ENCODE measurements around the gene WWC2.
"Not testable (repeated sequence)": the region's sequence is repeated elsewhere in the genome, so short reads cannot be mapped to it uniquely, and the experiment has no call there.

WWC2 gene

DNA sequence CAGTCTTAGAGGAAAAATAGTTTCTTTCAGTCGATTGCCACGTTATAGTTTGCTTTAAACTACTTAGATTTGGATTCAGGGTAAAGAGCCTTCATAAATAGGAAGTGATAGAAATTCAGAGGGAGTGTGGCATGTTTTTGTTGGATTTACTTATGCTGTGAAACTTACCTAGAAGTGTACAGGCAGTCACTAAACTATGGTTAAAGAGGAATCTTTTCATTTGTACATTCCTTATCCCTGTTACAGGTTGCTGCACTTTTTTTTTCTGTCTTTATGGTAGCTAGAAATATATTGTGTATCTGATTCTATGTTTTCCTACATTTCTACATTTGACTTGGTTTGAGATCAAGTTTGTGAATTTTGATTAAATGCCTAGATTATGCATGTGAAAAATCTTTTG is 19.1 kb downstream of the WWC2 start:
- TF ChIP-seq POLR2A (IDR thresholded peaks at IDR 0.05; ENCODE audit: low read length) (no peak), GATA1 (IDR thresholded peaks at IDR 0.05; ENCODE audit: low read depth, low read length) (no peak)
- no peak for DNase-seq

DNA sequence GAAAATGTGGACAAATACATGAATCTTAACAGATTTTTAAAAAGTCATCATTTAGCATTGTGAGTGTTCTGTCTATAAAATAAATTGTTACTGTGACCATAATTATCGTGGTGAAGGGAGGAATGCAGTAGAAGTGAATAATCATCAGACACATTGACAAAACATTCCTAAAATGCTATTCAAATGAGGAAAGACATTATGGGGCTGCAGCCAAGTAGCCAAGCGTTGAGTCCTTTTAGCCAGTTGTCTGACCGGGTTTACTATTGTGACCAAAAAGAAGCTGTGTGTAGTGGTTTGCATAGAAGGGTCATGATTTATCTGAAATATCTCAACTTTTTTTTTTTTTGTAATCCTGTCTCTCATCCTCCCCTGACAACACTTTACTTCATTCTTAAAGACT is 19.5 kb downstream of the WWC2 start:
- DNase-seq, result no peak
- TF ChIP-seq GATA1 (IDR thresholded peaks at IDR 0.05; ENCODE audit: low read depth, low read length), result no peak
- TF ChIP-seq POLR2A (IDR thresholded peaks at IDR 0.05; ENCODE audit: low read length), result no peak

DNA sequence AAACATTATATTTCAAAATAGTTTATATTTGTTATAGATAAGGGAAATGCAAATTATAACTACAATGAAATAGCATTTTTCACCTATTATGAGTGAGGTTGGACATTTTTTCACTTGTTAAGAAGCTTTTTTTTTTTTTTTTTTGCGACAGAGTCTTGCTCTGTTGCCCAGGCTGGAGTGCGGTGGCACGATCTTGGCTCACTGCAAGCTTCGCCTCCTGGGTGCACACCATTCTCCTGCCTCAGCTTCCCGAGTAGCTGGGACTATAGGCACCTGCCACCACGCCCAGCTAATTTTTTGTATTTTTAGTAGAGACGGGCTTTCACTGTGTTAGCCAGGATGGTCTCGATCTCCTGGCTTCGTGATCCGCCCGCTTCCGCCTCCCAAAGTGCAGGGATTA is 22.6 kb downstream of the WWC2 start:
- not testable (repeated sequence) for DNase-seq

GRCh38 chr4:183124228-183124627 is 25.2 kb downstream of the WWC2 start:
- DNase-seq, result no peak
- TF ChIP-seq POLR2A (IDR thresholded peaks at IDR 0.05; ENCODE audit: low read length) (no peak), GATA1 (IDR thresholded peaks at IDR 0.05; ENCODE audit: low read depth, low read length) (no peak)

GRCh38 chr4:183124865-183125264 is 25.8 kb downstream of the WWC2 start:
- TF ChIP-seq POLR2A (IDR thresholded peaks at IDR 0.05; ENCODE audit: low read length) (no peak), GATA1 (IDR thresholded peaks at IDR 0.05; ENCODE audit: low read depth, low read length) (no peak)
- DNase-seq, result no peak

- TF ChIP-seq GATA1 (IDR thresholded peaks at IDR 0.05; ENCODE audit: low read depth, low read length) (no peak), POLR2A (IDR thresholded peaks at IDR 0.05; ENCODE audit: low read length) (no peak)
- DNase-seq, result peak in 1 of 2 experiments; percentile 20
These were observed 30.1 kb downstream of the WWC2 start for GRCh38 chr4:183129125-183129524.

DNA sequence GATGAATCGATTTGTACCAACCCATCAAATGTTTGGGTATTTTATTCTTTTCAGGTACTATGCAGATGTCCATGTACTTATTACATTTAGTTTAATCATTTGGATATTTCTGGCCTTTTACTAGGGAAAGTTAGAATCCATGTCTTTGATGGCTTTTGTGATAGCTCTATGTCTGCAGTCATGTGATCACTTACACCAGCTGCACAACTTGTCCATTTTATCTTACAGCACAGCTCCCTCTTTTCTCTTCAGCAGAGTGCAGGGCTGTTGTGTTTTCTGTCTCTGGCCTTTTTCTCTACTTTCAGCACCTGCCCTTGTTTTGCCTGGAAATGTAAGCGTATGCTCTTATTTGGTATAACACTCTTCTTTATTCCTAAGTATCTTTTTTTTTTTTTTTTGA is 30.6 kb downstream of the WWC2 start:
- TF ChIP-seq POLR2A (IDR thresholded peaks at IDR 0.05; ENCODE audit: low read length), result no peak
- TF ChIP-seq GATA1 (IDR thresholded peaks at IDR 0.05; ENCODE audit: low read depth, low read length), result no peak
- peak; percentile 9 to 44 for DNase-seq

DNA sequence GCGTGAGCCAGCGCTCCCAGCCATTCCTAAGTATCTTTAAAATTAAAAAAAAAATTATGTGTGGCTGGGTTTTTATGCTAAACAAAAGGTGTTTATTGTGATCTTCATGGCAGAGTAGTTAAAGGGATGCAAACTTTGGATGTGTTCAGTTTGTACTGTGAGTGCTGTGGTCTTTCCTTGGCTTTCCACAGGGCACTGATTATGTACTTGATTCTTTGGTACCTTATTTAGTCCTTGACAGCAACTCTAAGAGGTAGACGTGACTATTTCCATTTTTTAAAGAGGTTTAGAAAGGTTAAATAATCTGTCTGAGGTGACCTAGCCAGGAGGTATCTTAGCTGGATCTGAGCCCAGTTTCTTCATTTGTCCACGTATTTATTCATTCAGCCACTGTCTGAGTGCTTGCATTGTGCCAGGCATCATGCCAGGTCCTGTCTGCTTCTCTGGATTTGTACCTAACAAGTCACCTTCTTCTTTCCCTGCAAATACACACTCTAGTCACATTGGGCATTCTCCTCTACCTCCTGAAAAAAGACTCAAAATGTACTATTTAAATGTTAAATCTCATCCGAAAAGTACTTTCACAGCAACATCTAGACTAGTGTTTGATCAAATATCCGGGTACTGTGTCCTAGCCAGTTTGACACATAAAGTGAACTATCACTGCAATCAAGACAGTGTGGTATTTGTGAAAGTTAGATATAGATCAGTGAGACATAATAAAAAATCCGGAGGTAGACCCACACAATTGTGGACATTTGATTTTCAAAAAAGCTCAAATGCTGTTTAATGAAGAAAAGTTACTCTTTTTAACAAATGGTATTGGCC is 31.5 kb downstream of the WWC2 start:
- no peak for DNase-seq
- TF ChIP-seq POLR2A (IDR thresholded peaks at IDR 0.05; ENCODE audit: low read length), result no peak
- TF ChIP-seq GATA1 (IDR thresholded peaks at IDR 0.05; ENCODE audit: low read depth, low read length), result no peak

DNA sequence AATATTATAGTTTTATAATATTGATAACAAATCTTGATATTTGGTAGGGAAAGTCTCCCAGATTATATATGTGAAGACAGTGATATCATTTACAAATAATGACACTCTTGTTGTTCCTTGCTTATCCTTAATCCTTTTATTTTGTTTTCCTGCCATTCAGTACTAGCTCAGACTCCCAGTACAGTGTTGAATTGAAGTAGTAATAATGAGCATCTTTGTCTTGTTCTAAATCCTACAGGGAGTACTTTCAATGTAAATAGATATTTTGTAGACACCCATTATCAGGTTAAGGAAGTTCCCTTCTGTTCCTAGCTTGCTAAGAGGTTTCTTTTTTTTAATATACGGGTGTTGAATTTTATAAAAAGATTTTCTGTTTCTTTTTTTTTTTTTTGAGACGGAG is 33.0 kb downstream of the WWC2 start:
- TF ChIP-seq GATA1 (IDR thresholded peaks at IDR 0.05; ENCODE audit: low read depth, low read length) (no peak), POLR2A (IDR thresholded peaks at IDR 0.05; ENCODE audit: low read length) (no peak)
- no peak for DNase-seq

- TF ChIP-seq POLR2A (IDR thresholded peaks at IDR 0.05; ENCODE audit: low read length), result no peak
- TF ChIP-seq GATA1 (IDR thresholded peaks at IDR 0.05; ENCODE audit: low read depth, low read length), result no peak
These were observed 33.8 kb downstream of the WWC2 start for GRCh38 chr4:183132865-183133264.

DNA sequence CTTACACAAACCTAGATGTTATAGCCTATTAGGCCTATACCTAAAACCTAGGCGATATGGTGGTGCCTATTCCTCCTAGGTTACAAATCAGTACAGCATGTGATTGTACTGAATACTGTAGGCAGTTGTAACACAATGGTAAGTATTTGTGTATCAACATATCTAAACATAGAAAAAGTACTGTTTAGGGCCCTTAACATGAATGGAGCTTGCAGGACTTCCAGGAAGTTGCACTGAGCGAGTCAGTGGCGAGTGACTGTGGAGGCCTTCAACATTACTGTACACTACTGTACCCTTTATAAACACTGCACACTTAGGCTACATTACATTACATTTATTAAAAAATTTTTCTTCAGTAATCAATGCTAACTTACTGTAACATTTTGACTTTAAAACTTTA is 37.8 kb downstream of the WWC2 start:
- DNase-seq, result no peak
- no peak for TF ChIP-seq POLR2A (IDR thresholded peaks at IDR 0.05; ENCODE audit: low read length)
- no peak for TF ChIP-seq GATA1 (IDR thresholded peaks at IDR 0.05; ENCODE audit: low read depth, low read length)

More at GRCh38 chr4:183132865-183133264, 33.8 kb downstream of the WWC2 start:
- no peak for DNase-seq

DNA sequence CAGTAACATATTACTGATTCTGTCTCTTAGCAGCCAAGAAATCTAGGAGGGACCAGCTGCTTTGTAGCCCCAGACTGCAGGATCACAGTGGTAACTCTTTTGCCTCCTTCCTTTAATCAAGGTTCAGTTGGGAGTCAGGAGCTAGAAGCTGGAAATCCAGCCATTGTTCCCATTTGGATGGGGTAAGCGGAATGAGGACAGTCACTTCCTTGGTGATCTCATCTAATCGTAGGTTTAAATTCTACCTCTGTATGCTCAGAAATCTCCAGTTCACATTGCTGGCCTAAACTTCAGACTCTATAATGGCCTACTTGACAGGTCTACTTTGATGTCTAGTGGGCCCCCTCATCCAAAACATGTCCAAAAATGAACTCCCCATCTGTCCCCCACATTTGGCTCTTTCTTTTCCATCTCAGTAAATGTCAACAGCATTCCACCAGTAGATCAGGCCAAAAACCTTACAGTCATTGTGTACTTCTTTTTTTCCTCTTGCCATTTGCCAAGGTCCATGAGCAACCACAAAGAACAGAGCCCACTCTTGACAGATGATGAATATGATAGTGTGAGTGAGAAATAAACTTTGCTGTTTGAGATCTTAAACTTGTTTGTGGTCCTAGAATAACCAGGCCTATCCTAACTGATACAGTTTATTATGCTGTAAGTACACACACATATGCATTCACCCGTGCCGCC is 40.1 kb downstream of the WWC2 start:
- TF ChIP-seq GATA1 (IDR thresholded peaks at IDR 0.05; ENCODE audit: low read depth, low read length) (no peak), POLR2A (IDR thresholded peaks at IDR 0.05; ENCODE audit: low read length) (no peak)
- DNase-seq, result no peak

DNA sequence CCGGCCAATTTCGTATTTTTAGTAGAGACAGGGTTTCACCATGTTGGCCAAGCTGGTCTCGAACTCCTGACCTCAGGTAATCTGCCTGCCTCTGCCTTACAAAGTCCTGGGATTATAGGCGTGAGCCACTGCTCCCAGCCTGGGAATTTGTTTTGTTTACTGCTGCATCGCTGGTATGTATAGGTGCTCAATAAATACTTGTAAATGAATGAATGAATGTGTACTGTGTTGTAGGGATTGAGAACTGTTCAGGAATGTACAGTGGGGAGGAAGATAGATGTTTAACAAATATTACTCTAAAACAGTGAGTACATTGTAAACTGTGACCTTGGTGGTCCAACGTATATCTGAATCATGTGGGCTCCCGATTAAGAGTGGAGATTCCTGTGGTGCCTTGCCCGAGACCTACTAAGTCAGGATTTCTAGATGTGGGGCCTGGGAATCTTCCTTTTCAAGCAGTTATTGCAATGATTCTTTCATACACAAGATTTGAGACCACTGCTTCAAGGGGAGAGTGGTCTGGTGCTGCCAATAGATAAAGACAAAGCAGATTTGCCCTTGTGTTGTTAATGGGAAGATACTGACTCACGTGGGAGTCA is 41.0 kb downstream of the WWC2 start:
- no peak for DNase-seq
- TF ChIP-seq POLR2A (IDR thresholded peaks at IDR 0.05; ENCODE audit: low read length) (no peak), GATA1 (IDR thresholded peaks at IDR 0.05; ENCODE audit: low read depth, low read length) (no peak)

GRCh38 chr4:183140911-183141320 is 41.9 kb downstream of the WWC2 start:
- DNase-seq, result no peak
- TF ChIP-seq GATA1 (IDR thresholded peaks at IDR 0.05; ENCODE audit: low read depth, low read length), result no peak
- TF ChIP-seq POLR2A (IDR thresholded peaks at IDR 0.05; ENCODE audit: low read length), result no peak

All from erythroblast (primary cell).